GM21526 (cell line): Measurements from ENCODE around the gene NSG1.

ENCODE experiments used
- ATAC-seq: cut with Tn5 transposase; IDR thresholded peaks from one replicate; pipeline ENCODE4 v1.9.1; 2021; ENCODE audit warnings: moderate library complexity; ENCODE audit not compliant: unreplicated experiment, low FRiP score

Gene NSG1

GRCh38 chr4:4428966-4429875 lies 42.3 kb downstream of the NSG1 start:
- no peak for ATAC-seq

- peak; percentile 82 for ATAC-seq
Observed at GRCh38 chr4:4430492-4431195, 43.7 kb downstream of the NSG1 start.

GRCh38 chr4:4432341-4433125 lies 45.6 kb downstream of the NSG1 start:
- no peak for ATAC-seq

- no peak for ATAC-seq
Observed at GRCh38 chr4:4433941-4434340, 47.0 kb downstream of the NSG1 start.

GRCh38 chr4:4436244-4436823 lies 49.4 kb downstream of the NSG1 start:
- ATAC-seq: no peak

GRCh38 chr4:4437798-4438470 lies 51.0 kb downstream of the NSG1 start:
- ATAC-seq: no peak

- ATAC-seq: no peak
Observed at GRCh38 chr4:4438891-4439290, 52.0 kb downstream of the NSG1 start.

GRCh38 chr4:4439782-4440181 lies 52.9 kb downstream of the NSG1 start:
- ATAC-seq: no peak

GRCh38 chr4:4440333-4441061 lies 53.6 kb downstream of the NSG1 start:
- ATAC-seq: no peak

GRCh38 chr4:4443821-4444220 lies 56.9 kb downstream of the NSG1 start:
- no peak for ATAC-seq

GRCh38 chr4:4446434-4446833 lies 59.5 kb downstream of the NSG1 start:
- no peak for ATAC-seq

GRCh38 chr4:4455210-4455865 lies 68.4 kb downstream of the NSG1 start:
- no peak for ATAC-seq

GRCh38 chr4:4456351-4456750 lies 69.4 kb downstream of the NSG1 start:
- ATAC-seq: no peak

- ATAC-seq: no peak
Observed at GRCh38 chr4:4456816-4457578, 70.1 kb downstream of the NSG1 start.

- no peak for ATAC-seq
Observed at GRCh38 chr4:4457803-4458553, 71.1 kb downstream of the NSG1 start.

GRCh38 chr4:4459181-4459580 lies 72.3 kb downstream of the NSG1 start:
- no peak for ATAC-seq

- ATAC-seq: no peak
Observed at GRCh38 chr4:4460759-4461158, 73.9 kb downstream of the NSG1 start.

GRCh38 chr4:4461178-4461577 lies 74.3 kb downstream of the NSG1 start:
- ATAC-seq: no peak
